ENCODE data around the gene PPIL1. TPM values are rescaled to one million over a fixed set of nuclear protein-coding genes. Genes with fewer than 3 reads are reported as not detected.
"Not testable (repeated sequence)": the region's sequence is repeated elsewhere in the genome, so short reads cannot be mapped to it uniquely, and the experiment has no call there.

The PPIL1 gene
- total and polyA plus RNA-seq, 5 experiments from 2014 or later, result 10.3 to 34.2 (median 27.1) TPM

DNA sequence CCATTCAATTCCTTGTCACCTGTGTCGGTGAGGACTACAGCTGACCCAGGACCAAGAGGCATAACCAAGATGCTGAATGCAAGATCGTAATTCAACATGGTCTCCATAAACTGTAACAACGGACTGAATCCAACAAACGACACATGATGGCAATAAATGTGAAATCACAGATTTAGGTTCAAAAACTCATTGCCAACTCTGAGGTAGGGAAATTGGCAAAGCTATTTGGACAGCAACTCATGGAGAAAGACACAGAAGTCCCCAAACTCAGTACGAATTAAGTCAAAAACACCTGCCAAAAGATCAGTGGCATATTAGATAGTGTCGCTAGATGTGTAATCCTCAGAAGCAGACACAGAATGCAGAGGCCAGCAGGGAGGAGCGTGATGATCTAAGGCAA, 60.4 kb downstream of the PPIL1 start:
- ATAC-seq (no peak), DNase-seq (no peak)
- POLR2A ChIA-PET, result no interaction called here
- Mint-ChIP-seq H3K4me3 (no peak overlapping the region), H3K36me3 (no peaks in the 10 kb centered on the region), H3K27ac (no peak overlapping the region), H3K27me3 (peaks cover 0 to 2% (median 0%) of the 10 kb centered on the region in 5 donors), H3K4me1 (no peaks in the 10 kb centered on the region), H3K9me3 (no peaks in the 10 kb centered on the region)

GRCh38 chr6:36813526-36813925, 61.1 kb downstream of the PPIL1 start:
- H3K27ac Mint-ChIP-seq, result no peak overlapping the region

DNA sequence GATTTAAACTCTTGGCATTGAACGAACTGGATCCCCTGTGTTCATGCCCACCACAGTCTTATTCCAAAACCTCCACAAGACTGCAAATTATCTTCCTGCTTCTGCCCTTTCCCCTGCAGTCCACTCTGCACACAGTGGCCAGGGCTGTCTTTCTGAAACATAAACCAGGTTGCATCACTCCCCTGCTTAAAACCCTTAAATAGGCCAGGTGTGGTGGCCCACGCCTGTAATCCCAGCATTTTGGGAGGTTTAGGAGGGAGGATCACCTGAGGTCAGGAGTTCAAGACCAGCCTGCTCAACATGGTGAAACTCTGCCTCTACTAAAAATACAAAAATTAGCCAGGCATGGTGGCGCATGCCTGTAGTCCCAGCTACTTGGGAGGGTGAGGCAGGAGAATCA, 61.6 kb downstream of the PPIL1 start:
- H3K27me3 Mint-ChIP-seq, H3K4me3 Mint-ChIP-seq, H3K36me3 Mint-ChIP-seq, POLR2A ChIA-PET, H3K4me1 Mint-ChIP-seq, H3K9me3 Mint-ChIP-seq, DNase-seq, ATAC-seq, H3K27ac Mint-ChIP-seq: not testable (repeated sequence)

More at GRCh38 chr6:36813526-36813925, 61.1 kb downstream of the PPIL1 start:
- POLR2A ChIA-PET, result no interaction called here
- Mint-ChIP-seq H3K36me3 (no peaks in the 10 kb centered on the region), H3K9me3 (no peaks in the 10 kb centered on the region), H3K27me3 (peaks cover 0 to 4% (median 0%) of the 10 kb centered on the region in 5 donors), H3K4me3 (no peak overlapping the region), H3K4me1 (no peaks in the 10 kb centered on the region)
- DNase-seq (no peak), ATAC-seq (no peak)

GRCh38 chr6:36809941-36810803, 64.4 kb downstream of the PPIL1 start:
- no peak for ATAC-seq
- peaks cover 0 to 5% (median 0%) of the 10 kb centered on the region in 4 donors for H3K4me1 Mint-ChIP-seq
- H3K9me3 Mint-ChIP-seq, result no peaks in the 10 kb centered on the region
- no peak for DNase-seq
- peak overlapping the region in 1 of 10 donors; percentile 40 for H3K27ac Mint-ChIP-seq
- no peak overlapping the region for H3K4me3 Mint-ChIP-seq
- POLR2A ChIA-PET, result no interaction called here
- peaks cover 0 to 7% (median 4%) of the 10 kb centered on the region in 5 donors for H3K27me3 Mint-ChIP-seq
- no peaks in the 10 kb centered on the region for H3K36me3 Mint-ChIP-seq

DNA sequence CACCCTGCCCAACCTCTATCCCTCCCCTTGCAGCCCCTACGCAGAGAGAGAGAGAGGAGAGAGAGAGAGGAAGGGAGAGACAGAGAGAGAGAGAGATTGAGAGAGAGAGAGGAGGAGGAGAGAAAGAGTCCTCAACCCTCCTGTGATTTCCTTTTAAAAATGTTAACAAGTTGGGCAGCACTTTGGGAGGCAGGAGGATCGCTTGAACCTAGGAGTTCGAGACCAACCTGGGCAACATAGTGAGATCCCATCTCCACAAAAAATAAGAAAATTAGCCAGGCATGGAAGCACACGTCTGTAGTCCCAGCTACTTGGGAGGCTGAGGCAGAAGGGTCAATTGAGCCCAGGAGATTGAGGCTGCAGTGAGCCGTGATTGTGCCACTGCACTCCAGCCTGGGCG, 65.4 kb downstream of the PPIL1 start:
- Mint-ChIP-seq H3K27ac (no peak overlapping the region), H3K4me3 (no peak overlapping the region), H3K27me3 (peaks cover 0 to 9% (median 5%) of the 10 kb centered on the region in 5 donors), H3K9me3 (no peaks in the 10 kb centered on the region), H3K36me3 (no peaks in the 10 kb centered on the region), H3K4me1 (peaks cover 0 to 5% (median 0%) of the 10 kb centered on the region in 4 donors)
- DNase-seq (no peak), ATAC-seq (no peak)
- POLR2A ChIA-PET, result no interaction called here

- Mint-ChIP-seq H3K9me3 (no peaks in the 10 kb centered on the region), H3K4me1 (peaks cover 0 to 5% (median 0%) of the 10 kb centered on the region in 4 donors), H3K27me3 (peaks cover 0 to 9% (median 5%) of the 10 kb centered on the region in 5 donors), H3K4me3 (no peak overlapping the region), H3K36me3 (no peaks in the 10 kb centered on the region), H3K27ac (peak overlapping the region in 1 of 10 donors; percentile 37)
- ATAC-seq, result no peak
- no peak for DNase-seq
- POLR2A ChIA-PET, result no interaction called here
Observed at GRCh38 chr6:36808634-36809033, 66.0 kb downstream of the PPIL1 start.

- ATAC-seq, result no peak
- H3K27ac Mint-ChIP-seq, result no peak overlapping the region
- POLR2A ChIA-PET, result no interaction called here
- no peak for DNase-seq
- no peaks in the 10 kb centered on the region for H3K36me3 Mint-ChIP-seq
- H3K4me1 Mint-ChIP-seq, result peaks cover 0 to 5% (median 0%) of the 10 kb centered on the region in 4 donors
- no peak overlapping the region for H3K4me3 Mint-ChIP-seq
- peaks cover 0 to 9% (median 5%) of the 10 kb centered on the region in 5 donors for H3K27me3 Mint-ChIP-seq
- no peaks in the 10 kb centered on the region for H3K9me3 Mint-ChIP-seq
Observed at GRCh38 chr6:36807750-36808149, 66.9 kb downstream of the PPIL1 start.

GRCh38 chr6:36807143-36807542, 67.5 kb downstream of the PPIL1 start:
- Mint-ChIP-seq H3K9me3 (no peaks in the 10 kb centered on the region), H3K36me3 (no peaks in the 10 kb centered on the region), H3K4me1 (peaks cover 0 to 5% (median 0%) of the 10 kb centered on the region in 4 donors), H3K27ac (no peak overlapping the region), H3K27me3 (peaks cover 0 to 9% (median 5%) of the 10 kb centered on the region in 5 donors), H3K4me3 (no peak overlapping the region)
- POLR2A ChIA-PET, result no interaction called here
- ATAC-seq, result no peak
- no peak for DNase-seq

DNA sequence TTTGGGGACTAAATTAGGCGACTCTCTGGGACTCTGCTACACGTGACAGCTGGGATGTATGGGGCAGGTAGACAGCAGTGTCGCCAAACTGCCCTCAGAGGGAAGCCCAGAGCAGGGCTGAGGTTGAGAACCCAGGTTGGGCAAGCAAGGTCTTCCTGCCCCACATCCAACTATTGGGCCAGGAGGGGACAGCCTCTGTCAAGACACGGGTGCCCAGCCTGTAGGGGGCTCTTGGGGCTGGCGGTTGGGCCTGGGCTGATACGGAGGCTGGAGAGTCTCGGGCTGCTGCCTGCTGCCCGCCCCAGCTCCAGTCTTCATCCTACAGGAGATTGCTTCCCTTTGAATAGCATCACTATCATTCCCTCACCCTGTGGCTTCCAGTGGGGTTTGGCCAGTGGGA, 68.7 kb downstream of the PPIL1 start:
- H3K4me1 Mint-ChIP-seq, result peaks cover 0 to 5% (median 0%) of the 10 kb centered on the region in 4 donors
- peaks cover 0 to 9% (median 5%) of the 10 kb centered on the region in 5 donors for H3K27me3 Mint-ChIP-seq
- POLR2A ChIA-PET, result no interaction called here
- H3K27ac Mint-ChIP-seq, result no peak overlapping the region
- no peaks in the 10 kb centered on the region for H3K9me3 Mint-ChIP-seq
- H3K36me3 Mint-ChIP-seq, result no peaks in the 10 kb centered on the region
- no peak for ATAC-seq
- no peak for DNase-seq
- no peak overlapping the region for H3K4me3 Mint-ChIP-seq

GRCh38 chr6:36805096-36805797, 69.4 kb downstream of the PPIL1 start:
- H3K4me1 Mint-ChIP-seq, result peaks cover 0 to 6% (median 0%) of the 10 kb centered on the region in 4 donors

More at GRCh38 chr6:36805096-36805797, 69.4 kb downstream of the PPIL1 start:
- Mint-ChIP-seq H3K27me3 (peaks cover 0 to 9% (median 5%) of the 10 kb centered on the region in 5 donors), H3K36me3 (no peaks in the 10 kb centered on the region), H3K4me3 (no peak overlapping the region), H3K27ac (no peak overlapping the region), H3K9me3 (no peaks in the 10 kb centered on the region)
- POLR2A ChIA-PET, result no interaction called here
- DNase-seq (no peak), ATAC-seq (no peak)

Other genes with a start within 250 kb of the PPIL1 start
- 1 to 10 TPM; 1.9 to 2.7 TPM for gene CDKN1A, start 196.1 kb downstream of the PPIL1 start, total RNA-seq
- gene CDKN1A, start 196.1 kb downstream of the PPIL1 start, polyA plus RNA-seq, result 1 to 10 TPM in 1 of 3 donors, under 1 TPM in 2; 0.12 to 2.0 (median 0.28) TPM
- gene RAB44, start 177.0 kb downstream of the PPIL1 start, total RNA-seq, result not detected
- gene RAB44, start 177.0 kb downstream of the PPIL1 start, polyA plus RNA-seq, result not detected
- under 1 TPM; 0.57 to 0.85 TPM for gene CPNE5, start 35.4 kb downstream of the PPIL1 start, total RNA-seq
- gene CPNE5, start 35.4 kb downstream of the PPIL1 start, polyA plus RNA-seq, result under 1 TPM; 0.14 to 0.33 (median 0.26) TPM
- gene C6orf89, start 11.1 kb upstream of the PPIL1 start, total RNA-seq, result 10 to 100 TPM; 41.9 to 44.9 TPM
- 10 to 100 TPM; 37.4 to 44.4 (median 40.1) TPM for gene C6orf89, start 11.1 kb upstream of the PPIL1 start, polyA plus RNA-seq
- 1 to 10 TPM in 1 of 2 experiments, under 1 TPM in 1; 0.65 to 1.1 TPM for gene PI16, start 79.9 kb upstream of the PPIL1 start, total RNA-seq
- gene PI16, start 79.9 kb upstream of the PPIL1 start, polyA plus RNA-seq, result 1 to 10 TPM; 1.2 to 6.4 (median 3.5) TPM
- 100 to 1,000 TPM; 137 to 143 TPM for gene MTCH1, start 111.4 kb upstream of the PPIL1 start, total RNA-seq
- 10 to 100 TPM; 63.2 to 78.3 (median 74.8) TPM for gene MTCH1, start 111.4 kb upstream of the PPIL1 start, polyA plus RNA-seq
- 1 to 10 TPM; 7.2 to 7.4 TPM for gene FGD2, start 130.9 kb upstream of the PPIL1 start, total RNA-seq
- gene FGD2, start 130.9 kb upstream of the PPIL1 start, polyA plus RNA-seq, result under 1 TPM in 1 of 3 donors, not detected in 2; 0.25 TPM